ENCODE results near the gene OR7G2.

DNA sequence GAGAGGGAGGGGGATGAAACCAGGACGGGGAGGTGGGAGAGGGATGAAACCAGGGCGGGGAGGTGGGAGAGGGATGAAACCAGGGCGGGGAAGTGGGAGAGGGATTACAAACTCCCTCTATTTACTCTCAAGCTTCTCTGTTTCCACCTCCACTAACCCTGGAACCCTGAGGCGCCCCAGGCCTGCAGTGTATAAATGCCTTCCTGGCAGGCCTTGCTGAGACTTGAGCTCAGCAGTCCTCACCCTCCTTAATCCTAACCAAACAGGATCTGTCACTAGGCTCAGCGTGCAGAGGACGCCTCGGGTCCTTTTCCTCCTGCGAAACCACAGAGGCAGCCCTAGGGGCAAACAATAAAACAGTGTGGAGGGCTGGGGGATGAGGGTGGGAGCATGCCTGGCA is 52.5 kb downstream of the OR7G2 start:
- TF ChIP-seq, protein P1, sequence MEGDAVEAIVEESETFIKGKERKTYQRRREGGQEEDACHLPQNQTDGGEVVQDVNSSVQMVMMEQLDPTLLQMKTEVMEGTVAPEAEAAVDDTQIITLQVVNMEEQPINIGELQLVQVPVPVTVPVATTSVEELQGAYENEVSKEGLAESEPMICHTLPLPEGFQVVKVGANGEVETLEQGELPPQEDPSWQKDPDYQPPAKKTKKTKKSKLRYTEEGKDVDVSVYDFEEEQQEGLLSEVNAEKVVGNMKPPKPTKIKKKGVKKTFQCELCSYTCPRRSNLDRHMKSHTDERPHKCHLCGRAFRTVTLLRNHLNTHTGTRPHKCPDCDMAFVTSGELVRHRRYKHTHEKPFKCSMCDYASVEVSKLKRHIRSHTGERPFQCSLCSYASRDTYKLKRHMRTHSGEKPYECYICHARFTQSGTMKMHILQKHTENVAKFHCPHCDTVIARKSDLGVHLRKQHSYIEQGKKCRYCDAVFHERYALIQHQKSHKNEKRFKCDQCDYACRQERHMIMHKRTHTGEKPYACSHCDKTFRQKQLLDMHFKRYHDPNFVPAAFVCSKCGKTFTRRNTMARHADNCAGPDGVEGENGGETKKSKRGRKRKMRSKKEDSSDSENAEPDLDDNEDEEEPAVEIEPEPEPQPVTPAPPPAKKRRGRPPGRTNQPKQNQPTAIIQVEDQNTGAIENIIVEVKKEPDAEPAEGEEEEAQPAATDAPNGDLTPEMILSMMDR (IDR thresholded peaks at IDR 0.05) = no peak
- TF ChIP-seq POLR2A (IDR thresholded peaks at IDR 0.05) = no peak
- TF ChIP-seq POLR2AphosphoS5 (IDR thresholded peaks at IDR 0.05) = no peak
- TF ChIP-seq EP300 (IDR thresholded peaks at IDR 0.05) = no peak

Measured in upper lobe of left lung (tissue), 4 donors.